Measurements from ENCODE around the gene USHBP1.

The USHBP1 gene

DNA sequence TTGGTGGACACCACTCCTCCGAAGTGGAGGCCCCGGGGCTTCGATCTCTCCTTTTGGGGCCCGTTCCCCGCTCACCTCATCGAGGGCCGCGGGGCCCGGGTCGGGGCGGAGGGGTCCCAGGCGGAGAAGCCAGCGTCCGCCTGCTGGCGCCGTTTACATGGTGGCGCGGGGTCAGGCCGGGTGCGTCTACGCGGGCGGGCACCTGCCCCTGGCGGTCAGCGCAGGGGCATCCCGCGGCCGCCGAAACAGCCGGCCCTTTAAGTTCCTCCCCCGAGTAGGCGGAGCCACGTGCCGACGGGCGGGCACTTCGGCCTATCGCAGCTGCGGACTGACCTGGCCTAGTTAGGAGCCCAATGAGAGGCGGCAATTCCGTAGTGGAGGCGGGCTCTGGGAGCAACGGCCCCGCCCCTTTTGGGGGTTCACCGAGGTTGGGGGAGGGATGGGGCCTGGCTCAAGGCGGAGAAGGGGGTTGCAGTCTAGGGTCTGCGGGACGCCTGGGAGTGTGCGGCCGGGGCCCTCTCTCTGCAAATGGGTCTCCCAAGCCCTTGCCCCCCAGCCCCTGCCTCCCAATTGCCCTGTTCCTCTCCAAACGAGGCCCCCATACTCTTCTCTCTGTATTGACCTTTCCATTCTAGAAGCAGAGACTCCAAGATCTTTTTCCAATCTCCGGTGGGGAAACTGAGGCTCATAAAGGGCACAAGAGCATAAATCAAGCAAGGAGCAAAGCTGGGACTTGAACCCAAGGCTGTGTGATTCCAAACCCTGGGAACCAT is 38.8 kb upstream of the USHBP1 start, which contains the start of gene ABHD8:
TSS of gene ABHD8 (minus strand) at position 259 of the 773 bp plus-strand sequence. CDS start 1,809 bp downstream, outside the sequence.
- Histone ChIP-seq H3K36me3 (ENCODE audit: insufficient read depth, low read length) (peaks cover 5% of the 10 kb centered on the region), H3K4me3 (ENCODE audit: low read depth in 1 of 2, low read length in 2 of 2) (no peak within 1 kb of the TSS), H3K9me3 (ENCODE audit: insufficient read depth, low read length, severe bottlenecking) (no peaks in the 10 kb centered on the region), H3K4me2 (ENCODE audit: insufficient read depth, low read length) (no peak within 1 kb of the TSS), H4K20me1 (ENCODE audit: insufficient read depth, low read length) (no peaks in the 10 kb centered on the region), H3K27ac (ENCODE audit: low read length) (no peak within 1 kb of the TSS), H3K9ac (ENCODE audit: low read depth, low read length) (no peak within 1 kb of the TSS), H2AFZ (ENCODE audit: low read depth, low read length) (no peak within 1 kb of the TSS), H3K4me1 (ENCODE audit: insufficient read depth, low read length) (peaks cover 30% of the 10 kb centered on the region), H3K79me2 (ENCODE audit: insufficient read depth, low read length) (peaks cover 23% of the 10 kb centered on the region), H3K27me3 (ENCODE audit: insufficient read depth, low read length, poor library complexity) (no peaks in the 10 kb centered on the region)
- DNase-seq (peak; percentile 45), ATAC-seq (ENCODE audit: insufficient read depth, low read depth) (no peak)
- TF ChIP-seq, protein P1, sequence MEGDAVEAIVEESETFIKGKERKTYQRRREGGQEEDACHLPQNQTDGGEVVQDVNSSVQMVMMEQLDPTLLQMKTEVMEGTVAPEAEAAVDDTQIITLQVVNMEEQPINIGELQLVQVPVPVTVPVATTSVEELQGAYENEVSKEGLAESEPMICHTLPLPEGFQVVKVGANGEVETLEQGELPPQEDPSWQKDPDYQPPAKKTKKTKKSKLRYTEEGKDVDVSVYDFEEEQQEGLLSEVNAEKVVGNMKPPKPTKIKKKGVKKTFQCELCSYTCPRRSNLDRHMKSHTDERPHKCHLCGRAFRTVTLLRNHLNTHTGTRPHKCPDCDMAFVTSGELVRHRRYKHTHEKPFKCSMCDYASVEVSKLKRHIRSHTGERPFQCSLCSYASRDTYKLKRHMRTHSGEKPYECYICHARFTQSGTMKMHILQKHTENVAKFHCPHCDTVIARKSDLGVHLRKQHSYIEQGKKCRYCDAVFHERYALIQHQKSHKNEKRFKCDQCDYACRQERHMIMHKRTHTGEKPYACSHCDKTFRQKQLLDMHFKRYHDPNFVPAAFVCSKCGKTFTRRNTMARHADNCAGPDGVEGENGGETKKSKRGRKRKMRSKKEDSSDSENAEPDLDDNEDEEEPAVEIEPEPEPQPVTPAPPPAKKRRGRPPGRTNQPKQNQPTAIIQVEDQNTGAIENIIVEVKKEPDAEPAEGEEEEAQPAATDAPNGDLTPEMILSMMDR (IDR thresholded peaks at IDR 0.05; ENCODE audit: borderline replicate concordance, extremely low read depth, low read length, poor library complexity, severe bottlenecking), result no peak

DNA sequence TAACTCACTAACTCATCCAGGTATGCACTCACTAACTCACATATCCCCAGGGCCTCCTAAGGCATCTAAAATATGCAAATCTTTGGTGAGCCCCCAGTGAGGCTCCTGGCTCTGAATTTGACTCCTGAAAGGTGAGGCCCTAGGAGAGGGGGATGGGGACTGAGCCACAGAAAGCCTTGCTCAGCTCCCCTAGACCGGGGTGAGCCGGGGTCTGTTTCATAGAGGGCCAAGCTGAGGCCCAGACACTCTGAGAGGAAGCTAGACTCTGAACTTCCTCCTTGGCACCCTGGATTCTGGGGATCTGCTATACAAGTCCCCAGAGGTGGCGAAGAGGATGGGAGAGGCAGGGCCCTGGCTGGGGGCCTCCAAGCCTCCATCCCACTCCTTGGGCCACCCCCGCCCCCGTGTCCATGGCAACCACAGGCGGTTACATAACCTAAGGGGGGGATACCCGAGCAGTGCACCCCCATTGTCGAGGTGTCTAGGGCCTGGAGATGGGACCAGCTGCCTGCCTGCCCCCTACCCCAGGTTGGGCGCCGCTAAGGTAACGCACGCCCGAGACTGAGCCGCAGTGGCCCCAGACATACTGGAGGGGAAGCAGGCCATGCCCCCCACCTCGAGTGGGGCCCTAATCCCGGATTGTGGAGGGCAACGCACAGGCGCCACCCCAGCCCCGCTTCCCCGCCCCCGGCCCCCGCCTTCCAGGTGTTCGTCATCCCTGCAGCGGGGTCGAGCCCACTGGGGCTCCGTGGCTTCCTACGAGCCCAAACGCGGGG is 38.0 kb upstream of the USHBP1 start:
- H3K27ac ChIP-seq (ENCODE audit: low read length), result no peak overlapping the region
- ATAC-seq (ENCODE audit: insufficient read depth, low read depth), result no peak

DNA sequence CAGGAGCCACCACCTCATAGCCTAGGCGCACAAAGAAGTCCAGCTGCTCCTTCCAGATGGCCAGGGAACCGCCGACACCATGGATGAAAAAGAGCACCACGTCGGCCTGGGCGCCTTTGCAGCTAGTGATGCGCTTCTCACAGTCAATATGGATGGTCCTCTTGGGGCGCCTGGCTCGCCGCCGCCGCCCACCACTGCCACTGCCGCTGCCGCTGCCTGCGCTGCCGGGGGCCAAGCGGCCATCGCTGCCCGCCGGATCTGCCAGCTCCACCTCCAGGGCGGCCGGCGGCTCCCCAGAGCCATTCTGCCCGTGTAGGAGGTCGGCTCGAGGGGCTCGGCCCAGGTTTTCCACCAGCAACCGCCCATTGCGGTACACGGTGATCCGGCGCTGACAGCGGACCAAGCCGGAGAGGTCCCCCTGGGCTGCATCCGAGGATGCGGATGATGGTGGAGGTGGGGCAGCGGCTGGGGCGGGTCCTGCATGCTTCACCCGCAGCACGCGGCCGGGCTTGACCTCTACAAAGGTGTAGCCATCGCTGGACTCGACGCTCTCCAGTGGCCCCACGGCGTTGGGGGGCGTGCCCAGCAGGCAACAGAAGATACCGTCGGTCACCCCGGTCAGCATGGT is 36.6 kb upstream of the USHBP1 start:
- Histone ChIP-seq H3K27me3 (ENCODE audit: insufficient read depth, low read length, poor library complexity) (no peaks in the 10 kb centered on the region), H3K27ac (ENCODE audit: low read length) (no peak overlapping the region), H3K4me1 (ENCODE audit: insufficient read depth, low read length) (peaks cover 8% of the 10 kb centered on the region), H4K20me1 (ENCODE audit: insufficient read depth, low read length) (no peaks in the 10 kb centered on the region), H3K79me2 (ENCODE audit: insufficient read depth, low read length) (peaks cover under 1% of the 10 kb centered on the region), H3K36me3 (ENCODE audit: insufficient read depth, low read length) (peaks cover 11% of the 10 kb centered on the region; the same call in 1 of the 2 replicates), H3K4me3 (ENCODE audit: low read depth in 1 of 2, low read length in 2 of 2) (no peak overlapping the region), H3K9ac (ENCODE audit: low read depth, low read length) (no peak overlapping the region), H3K4me2 (ENCODE audit: insufficient read depth, low read length) (no peak overlapping the region), H2AFZ (ENCODE audit: low read depth, low read length) (no peak overlapping the region), H3K9me3 (ENCODE audit: insufficient read depth, low read length, severe bottlenecking) (peaks cover 3% of the 10 kb centered on the region)
- ATAC-seq (ENCODE audit: insufficient read depth, low read depth) (no peak), DNase-seq (no peak)
- TF ChIP-seq EZH2 (IDR thresholded peaks at IDR 0.05; ENCODE audit: borderline replicate concordance, low read depth, low read length, severe bottlenecking), result no peak
- TF ChIP-seq, protein P1 (IDR thresholded peaks at IDR 0.05; ENCODE audit: borderline replicate concordance, extremely low read depth, low read length, poor library complexity, severe bottlenecking), result no peak

More for the DNA sequence above, 38.0 kb upstream of the USHBP1 start:
- Histone ChIP-seq H3K27me3 (ENCODE audit: insufficient read depth, low read length, poor library complexity) (no peaks in the 10 kb centered on the region), H2AFZ (ENCODE audit: low read depth, low read length) (no peak overlapping the region), H4K20me1 (ENCODE audit: insufficient read depth, low read length) (no peaks in the 10 kb centered on the region), H3K9me3 (ENCODE audit: insufficient read depth, low read length, severe bottlenecking) (peaks cover 3% of the 10 kb centered on the region), H3K79me2 (ENCODE audit: insufficient read depth, low read length) (peaks cover 15% of the 10 kb centered on the region), H3K4me3 (ENCODE audit: low read depth in 1 of 2, low read length in 2 of 2) (no peak overlapping the region), H3K4me2 (ENCODE audit: insufficient read depth, low read length) (no peak overlapping the region), H3K36me3 (ENCODE audit: insufficient read depth, low read length) (peaks cover 8% of the 10 kb centered on the region), H3K9ac (ENCODE audit: low read depth, low read length) (no peak overlapping the region), H3K4me1 (ENCODE audit: insufficient read depth, low read length) (peaks cover 23% of the 10 kb centered on the region)
- TF ChIP-seq, protein P1 (IDR thresholded peaks at IDR 0.05; ENCODE audit: borderline replicate concordance, extremely low read depth, low read length, poor library complexity, severe bottlenecking), result no peak
- TF ChIP-seq EZH2 (IDR thresholded peaks at IDR 0.05; ENCODE audit: borderline replicate concordance, low read depth, low read length, severe bottlenecking), result no peak
- DNase-seq, result no peak
